Measurements from ENCODE around the gene SLC8A3.

DNA sequence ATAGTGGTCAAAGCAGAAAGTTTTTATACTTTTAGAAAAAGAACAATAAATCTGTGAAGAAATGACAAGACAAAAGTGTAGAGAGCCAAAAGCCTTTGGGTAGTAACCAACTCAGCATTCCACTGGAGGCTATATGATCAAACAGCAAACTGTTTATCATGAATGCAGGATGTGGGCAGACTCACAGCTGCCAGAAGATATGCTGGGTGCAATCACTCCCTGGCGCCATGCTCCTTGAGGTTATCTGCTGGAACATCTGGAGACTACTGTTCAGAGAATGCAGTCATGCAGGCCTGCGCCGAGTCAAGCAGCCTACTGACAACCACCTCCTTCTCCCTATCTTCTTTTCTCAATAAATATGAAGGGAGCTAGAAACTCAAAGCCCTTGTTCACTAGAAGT is 49.0 kb upstream of the SLC8A3 start:
- TF ChIP-seq, protein P1, sequence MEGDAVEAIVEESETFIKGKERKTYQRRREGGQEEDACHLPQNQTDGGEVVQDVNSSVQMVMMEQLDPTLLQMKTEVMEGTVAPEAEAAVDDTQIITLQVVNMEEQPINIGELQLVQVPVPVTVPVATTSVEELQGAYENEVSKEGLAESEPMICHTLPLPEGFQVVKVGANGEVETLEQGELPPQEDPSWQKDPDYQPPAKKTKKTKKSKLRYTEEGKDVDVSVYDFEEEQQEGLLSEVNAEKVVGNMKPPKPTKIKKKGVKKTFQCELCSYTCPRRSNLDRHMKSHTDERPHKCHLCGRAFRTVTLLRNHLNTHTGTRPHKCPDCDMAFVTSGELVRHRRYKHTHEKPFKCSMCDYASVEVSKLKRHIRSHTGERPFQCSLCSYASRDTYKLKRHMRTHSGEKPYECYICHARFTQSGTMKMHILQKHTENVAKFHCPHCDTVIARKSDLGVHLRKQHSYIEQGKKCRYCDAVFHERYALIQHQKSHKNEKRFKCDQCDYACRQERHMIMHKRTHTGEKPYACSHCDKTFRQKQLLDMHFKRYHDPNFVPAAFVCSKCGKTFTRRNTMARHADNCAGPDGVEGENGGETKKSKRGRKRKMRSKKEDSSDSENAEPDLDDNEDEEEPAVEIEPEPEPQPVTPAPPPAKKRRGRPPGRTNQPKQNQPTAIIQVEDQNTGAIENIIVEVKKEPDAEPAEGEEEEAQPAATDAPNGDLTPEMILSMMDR (conservative IDR thresholded peaks at IDR 0.05; ENCODE audit: low read length): no peak
- no peak for TF ChIP-seq EZH2phosphoT487 (IDR thresholded peaks at IDR 0.05; ENCODE audit: borderline replicate concordance, low read depth, low read length)
